ENCODE data around the gene DLEC1. TPM values are rescaled to one million over a fixed set of nuclear protein-coding genes. Genes with fewer than 3 reads are reported as not detected.
"Not testable (repeated sequence)": the region's sequence is repeated elsewhere in the genome, so short reads cannot be mapped to it uniquely, and the experiment has no call there.

Gene DLEC1
- total and polyA plus RNA-seq, 8 donors, result 0.14 to 0.75 (median 0.51) TPM

- Histone ChIP-seq H3K36me3 (no peaks in the 10 kb centered on the region), H3K4me1 (no peaks in the 10 kb centered on the region), H3K9me3 (no peaks in the 10 kb centered on the region), H3K4me3 (no peak overlapping the region), H3K27me3 (no peaks in the 10 kb centered on the region), H3K27ac (no peak overlapping the region)
- intact Hi-C loops (cut with DNase I), result no loop called here
- FAIRE-seq, result no peak
- DNase-seq, result no peak
- TF ChIP-seq CTCF (IDR thresholded peaks at IDR 0.05), result no peak
- no peak for ATAC-seq
- 90 to 98% methylated on average over 2 of the region's 2 CpGs for WGBS, 2 donors
These were observed 7.8 kb downstream of the DLEC1 start for GRCh38 chr3:38046821-38047220.

GRCh38 chr3:38047896-38048295, 8.9 kb downstream of the DLEC1 start:
- no peaks in the 10 kb centered on the region for H3K36me3 ChIP-seq
- no peaks in the 10 kb centered on the region for H3K27me3 ChIP-seq
- H3K9me3 ChIP-seq, result no peaks in the 10 kb centered on the region
- 75 to 77% methylated on average over 2 of the region's 2 CpGs for WGBS, 2 donors
- H3K4me3 ChIP-seq, result no peak overlapping the region
- ATAC-seq, result no peak
- no peak for FAIRE-seq
- H3K4me1 ChIP-seq, result no peaks in the 10 kb centered on the region
- intact Hi-C loops (cut with DNase I), result no loop called here
- H3K27ac ChIP-seq, result no peak overlapping the region
- TF ChIP-seq CTCF (IDR thresholded peaks at IDR 0.05), result no peak
- no peak for DNase-seq

DNA sequence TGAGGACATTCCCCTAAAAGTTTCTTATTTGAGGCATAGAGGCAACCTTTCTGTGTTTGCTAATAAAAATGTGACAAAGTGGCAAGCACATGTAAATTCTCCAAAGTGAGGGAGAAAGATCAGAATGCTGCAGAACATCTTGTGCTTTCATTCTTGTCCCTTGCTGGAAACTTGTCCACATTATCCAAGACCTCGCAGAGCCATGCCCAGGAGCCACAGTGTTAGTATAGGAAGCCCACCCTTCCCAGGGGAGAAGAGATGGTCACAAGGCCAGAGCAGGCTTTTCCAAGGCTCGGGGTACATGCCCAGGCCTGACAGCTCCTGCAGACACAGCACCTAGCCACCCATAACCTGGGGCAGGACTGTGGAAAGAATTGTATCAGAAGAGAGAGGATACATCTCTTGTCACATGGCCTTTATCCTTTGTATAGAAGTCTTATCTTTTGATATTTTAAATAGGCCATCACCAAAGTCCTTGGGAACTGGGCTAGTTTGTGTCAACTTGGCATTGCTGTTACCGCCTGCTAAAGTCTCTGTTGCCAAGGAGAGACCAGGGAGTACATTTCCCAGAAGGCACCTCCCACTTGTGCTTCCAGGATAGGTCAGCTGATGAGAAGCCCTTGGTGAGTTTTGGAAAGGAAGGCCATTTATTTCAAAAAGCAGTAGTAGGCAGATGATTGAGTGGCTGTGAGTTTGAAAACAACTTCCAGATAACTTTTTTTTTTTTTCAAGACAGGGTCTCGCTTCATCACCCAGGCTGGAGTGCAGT, 10.5 kb downstream of the DLEC1 start:
- no peak for TF ChIP-seq CTCF (IDR thresholded peaks at IDR 0.05)
- intact Hi-C loops (cut with DNase I), result no loop called here
- 83 to 84% methylated on average over 4 of the region's 4 CpGs for WGBS, 2 donors
- Histone ChIP-seq H3K27ac (no peak overlapping the region), H3K4me3 (no peak overlapping the region), H3K36me3 (no peaks in the 10 kb centered on the region), H3K4me1 (no peaks in the 10 kb centered on the region), H3K27me3 (no peaks in the 10 kb centered on the region), H3K9me3 (no peaks in the 10 kb centered on the region)
- ATAC-seq (peak in 3 of 4 donors; percentile 56 to 89 (median 77)), DNase-seq (peak in 1 of 6 donors; percentile 33), FAIRE-seq (no peak)

- H3K27ac ChIP-seq, result no peak overlapping the region
- no peak for DNase-seq
- H3K4me1 ChIP-seq, result no peaks in the 10 kb centered on the region
- TF ChIP-seq CTCF (IDR thresholded peaks at IDR 0.05), result no peak
- 89 to 90% methylated on average over 13 of the region's 13 CpGs for WGBS, 2 donors
- no peaks in the 10 kb centered on the region for H3K9me3 ChIP-seq
- ATAC-seq, result no peak
- no peak overlapping the region for H3K4me3 ChIP-seq
- H3K27me3 ChIP-seq, result no peaks in the 10 kb centered on the region
- no peak for FAIRE-seq
- no peaks in the 10 kb centered on the region for H3K36me3 ChIP-seq
- intact Hi-C loops (cut with DNase I), result no loop called here
These were observed 12.1 kb downstream of the DLEC1 start for GRCh38 chr3:38051131-38051530.

- H3K4me1 ChIP-seq; H3K27me3 ChIP-seq; FAIRE-seq; H3K36me3 ChIP-seq; ATAC-seq; H3K27ac ChIP-seq; H3K9me3 ChIP-seq; intact Hi-C loops (cut with DNase I); DNase-seq; H3K4me3 ChIP-seq: not testable (repeated sequence)
- 85 to 93% methylated on average over 4 to 22 of the region's 32 CpGs for WGBS, 2 donors
These were observed 14.3 kb downstream of the DLEC1 start for GRCh38 chr3:38053286-38053685.

DNA sequence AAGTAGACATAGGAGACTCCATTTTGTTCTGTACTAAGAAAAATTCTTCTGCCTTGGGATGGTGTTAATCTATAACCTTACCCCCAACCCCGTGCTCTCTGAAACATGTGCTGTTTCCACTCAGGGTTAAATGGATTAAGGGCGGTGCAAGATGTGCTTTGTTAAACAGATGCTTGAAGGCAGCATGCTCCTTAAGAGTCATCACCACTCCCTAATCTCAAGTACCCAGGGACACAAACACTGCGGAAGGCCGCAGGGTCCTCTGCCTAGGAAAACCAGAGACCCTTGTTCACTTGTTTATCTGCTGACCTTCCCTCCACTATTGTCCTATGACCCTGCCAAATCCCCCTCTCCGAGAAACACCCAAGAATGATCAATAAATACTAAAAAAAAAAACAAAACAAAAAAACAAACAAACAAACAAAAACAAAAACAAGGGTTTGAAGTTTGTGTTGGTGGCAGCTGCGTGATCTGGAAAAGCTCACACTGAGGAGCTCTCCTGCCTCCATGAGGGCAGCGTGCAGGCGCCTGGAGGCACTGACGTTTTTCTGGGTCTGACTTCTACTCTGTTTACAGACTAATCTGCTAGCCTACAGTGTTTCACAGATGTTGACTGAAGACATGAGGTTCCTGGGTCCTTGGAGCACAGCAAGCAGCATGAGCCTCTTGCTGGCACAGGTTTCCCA, 14.9 kb downstream of the DLEC1 start:
- H3K27me3 ChIP-seq; H3K4me3 ChIP-seq; H3K36me3 ChIP-seq; intact Hi-C loops (cut with DNase I); FAIRE-seq; H3K9me3 ChIP-seq; H3K4me1 ChIP-seq; ATAC-seq; DNase-seq; H3K27ac ChIP-seq: not testable (repeated sequence)
- WGBS, 2 donors, result 69 to 78% methylated on average over 7 of the region's 9 CpGs

All from pancreas (tissue), 10 donors.